ENCODE results near the gene ZNF207.

GRCh38 chr17:32386844-32387243, 36.9 kb downstream of the ZNF207 start:
- no peak for TF ChIP-seq CTCF (conservative IDR thresholded peaks at IDR 0.05; ENCODE audit: low read depth, low read length)
- no peak for TF ChIP-seq EZH2 (IDR thresholded peaks at IDR 0.05; ENCODE audit: low read length, unreplicated experiment)
- no peak for TF ChIP-seq EZH2phosphoT487 (IDR thresholded peaks at IDR 0.05; ENCODE audit: borderline replicate concordance, low read length)
